ENCODE measurements around the gene NKAPL.

NKAPL gene

GRCh38 chr6:28251661-28252008 is 7.5 kb upstream of the NKAPL start:
- H3K4me3 ChIP-seq (ENCODE audit: low read depth, low read length): peak overlapping the region; percentile 85
- peak; percentile 60 for DNase-seq (ENCODE audit: low read depth)
- no peak for TF ChIP-seq MYC (IDR thresholded peaks at IDR 0.05; ENCODE audit: low read depth, low read length)
- no peak for TF ChIP-seq POLR2A (IDR thresholded peaks at IDR 0.05; ENCODE audit: extremely low read depth, insufficient read length)
- TF ChIP-seq MAX (IDR thresholded peaks at IDR 0.05; ENCODE audit: low read depth, low read length): no peak
- TF ChIP-seq, protein P1, sequence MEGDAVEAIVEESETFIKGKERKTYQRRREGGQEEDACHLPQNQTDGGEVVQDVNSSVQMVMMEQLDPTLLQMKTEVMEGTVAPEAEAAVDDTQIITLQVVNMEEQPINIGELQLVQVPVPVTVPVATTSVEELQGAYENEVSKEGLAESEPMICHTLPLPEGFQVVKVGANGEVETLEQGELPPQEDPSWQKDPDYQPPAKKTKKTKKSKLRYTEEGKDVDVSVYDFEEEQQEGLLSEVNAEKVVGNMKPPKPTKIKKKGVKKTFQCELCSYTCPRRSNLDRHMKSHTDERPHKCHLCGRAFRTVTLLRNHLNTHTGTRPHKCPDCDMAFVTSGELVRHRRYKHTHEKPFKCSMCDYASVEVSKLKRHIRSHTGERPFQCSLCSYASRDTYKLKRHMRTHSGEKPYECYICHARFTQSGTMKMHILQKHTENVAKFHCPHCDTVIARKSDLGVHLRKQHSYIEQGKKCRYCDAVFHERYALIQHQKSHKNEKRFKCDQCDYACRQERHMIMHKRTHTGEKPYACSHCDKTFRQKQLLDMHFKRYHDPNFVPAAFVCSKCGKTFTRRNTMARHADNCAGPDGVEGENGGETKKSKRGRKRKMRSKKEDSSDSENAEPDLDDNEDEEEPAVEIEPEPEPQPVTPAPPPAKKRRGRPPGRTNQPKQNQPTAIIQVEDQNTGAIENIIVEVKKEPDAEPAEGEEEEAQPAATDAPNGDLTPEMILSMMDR (IDR thresholded peaks at IDR 0.05; ENCODE audit: low read depth, low read length): no peak

DNA sequence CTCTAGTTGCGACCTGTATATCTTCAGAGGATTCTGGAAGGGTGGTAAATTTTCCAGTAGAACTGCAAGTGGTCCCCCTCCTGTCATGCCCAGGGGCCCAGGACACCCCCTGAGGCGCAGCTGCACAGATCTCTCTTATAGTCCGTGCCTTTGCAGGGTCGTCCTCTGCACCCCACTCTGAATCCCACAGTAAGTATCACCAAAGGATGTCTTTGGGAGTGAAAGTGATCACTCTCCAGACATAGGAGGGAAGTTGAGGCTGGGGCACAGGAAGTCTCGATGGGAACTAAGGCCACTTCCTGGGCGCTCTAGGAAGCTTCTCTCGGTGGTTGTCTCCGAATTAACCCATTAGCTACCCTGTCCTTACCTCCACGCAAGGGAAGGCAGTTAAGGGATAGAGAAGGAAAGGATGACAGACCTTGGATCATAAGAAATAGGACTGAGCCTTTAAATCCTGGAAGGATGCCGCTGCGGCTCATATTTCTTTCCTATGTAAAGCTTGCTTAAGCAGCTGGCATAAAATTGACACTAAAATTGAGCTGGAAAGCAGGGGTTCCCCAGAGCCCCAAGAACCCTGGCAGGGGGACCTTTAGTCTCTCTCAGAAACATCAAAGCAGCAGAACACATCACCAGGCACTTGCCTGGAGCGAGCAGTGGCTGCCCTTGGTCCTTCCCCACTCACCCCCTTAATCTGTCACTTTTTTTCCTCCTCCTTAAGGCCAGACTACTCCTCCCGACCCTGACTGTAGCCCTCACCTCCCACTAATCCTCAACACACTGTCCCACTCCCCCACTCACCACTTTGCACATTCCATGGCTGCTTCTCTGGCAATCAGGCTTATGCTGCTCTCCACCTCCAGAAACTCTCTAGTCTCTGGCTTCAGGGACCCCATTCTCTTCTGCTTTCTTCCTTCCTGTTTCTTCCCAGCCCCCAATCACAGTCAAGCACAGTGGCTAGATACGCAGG is 6.8 kb upstream of the NKAPL start, which contains the start of gene ZKSCAN4:
Gene ZKSCAN4, minus strand, starts transcription at position 261 of the 967 bp plus-strand sequence. CDS start 289 bp downstream, outside the sequence.
- TF ChIP-seq MYC (IDR thresholded peaks at IDR 0.05; ENCODE audit: low read depth, low read length) (peak; percentile 43), POLR2A (IDR thresholded peaks at IDR 0.05; ENCODE audit: extremely low read depth, insufficient read length) (peak; percentile 49), MAX (IDR thresholded peaks at IDR 0.05; ENCODE audit: low read depth, low read length) (no peak)
- TF ChIP-seq, protein P1 (IDR thresholded peaks at IDR 0.05; ENCODE audit: low read depth, low read length): no peak
- peak; percentile 93 for DNase-seq (ENCODE audit: low read depth)
- peak within 1 kb of the TSS; percentile 85 for H3K4me3 ChIP-seq (ENCODE audit: low read depth, low read length)

- no peak for TF ChIP-seq MYC (IDR thresholded peaks at IDR 0.05; ENCODE audit: low read depth, low read length)
- no peak for TF ChIP-seq MAX (IDR thresholded peaks at IDR 0.05; ENCODE audit: low read depth, low read length)
- TF ChIP-seq, protein P1 (IDR thresholded peaks at IDR 0.05; ENCODE audit: low read depth, low read length): no peak
- no peak for TF ChIP-seq POLR2A (IDR thresholded peaks at IDR 0.05; ENCODE audit: extremely low read depth, insufficient read length)
- DNase-seq (ENCODE audit: low read depth): peak; percentile 69
- H3K4me3 ChIP-seq (ENCODE audit: low read depth, low read length): no peak overlapping the region
Observed at GRCh38 chr6:28254121-28254519, 5.0 kb upstream of the NKAPL start.

DNA sequence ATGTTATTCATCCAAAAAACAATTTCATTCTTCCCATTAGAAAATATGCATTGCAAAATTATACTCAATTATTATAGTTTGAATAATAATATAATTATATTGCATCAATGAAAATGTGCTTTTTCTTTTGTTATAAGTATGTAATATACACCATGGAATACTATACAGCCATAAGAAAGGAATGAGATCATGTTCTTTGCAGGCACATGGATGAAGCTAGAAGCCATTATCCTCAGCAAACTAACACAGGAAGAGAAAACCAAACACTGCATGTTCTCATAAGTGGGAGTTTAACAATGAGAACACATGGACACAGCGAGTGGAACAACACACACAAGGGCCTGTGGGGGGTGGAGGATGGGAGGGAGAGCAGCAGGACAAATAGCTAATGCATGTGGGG is 2.1 kb upstream of the NKAPL start:
- DNase-seq (ENCODE audit: low read depth): no peak
- TF ChIP-seq MYC (IDR thresholded peaks at IDR 0.05; ENCODE audit: low read depth, low read length) (no peak), MAX (IDR thresholded peaks at IDR 0.05; ENCODE audit: low read depth, low read length) (no peak)
- H3K4me3 ChIP-seq (ENCODE audit: low read depth, low read length): no peak overlapping the region

DNA sequence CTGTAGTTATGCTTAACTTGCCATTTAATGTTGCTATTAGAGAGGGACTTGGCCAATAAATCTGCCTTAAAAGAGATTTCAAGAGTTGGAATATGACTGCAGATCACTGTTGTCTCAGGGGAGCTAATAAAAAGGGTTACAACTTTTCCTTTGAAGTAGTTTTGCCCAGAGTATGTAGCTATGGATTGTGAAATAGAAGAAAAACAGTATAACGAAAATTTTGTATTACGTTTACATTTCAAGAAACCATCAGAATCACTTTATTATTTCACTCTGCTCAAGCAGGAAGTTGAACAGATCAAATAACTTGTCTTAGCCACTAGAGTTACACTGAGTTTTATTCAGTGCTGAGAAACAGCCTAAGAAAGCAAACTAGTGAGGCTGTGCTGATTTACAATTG is 4.8 kb downstream of the NKAPL start:
- DNase-seq (ENCODE audit: low read depth): peak; percentile 25
- TF ChIP-seq, protein P1 (IDR thresholded peaks at IDR 0.05; ENCODE audit: low read depth, low read length): no peak
- no peak for TF ChIP-seq MYC (IDR thresholded peaks at IDR 0.05; ENCODE audit: low read depth, low read length)
- no peak for TF ChIP-seq POLR2A (IDR thresholded peaks at IDR 0.05; ENCODE audit: extremely low read depth, insufficient read length)
- no peak for TF ChIP-seq MAX (IDR thresholded peaks at IDR 0.05; ENCODE audit: low read depth, low read length)
- no peak overlapping the region for H3K4me3 ChIP-seq (ENCODE audit: low read depth, low read length)

DNA sequence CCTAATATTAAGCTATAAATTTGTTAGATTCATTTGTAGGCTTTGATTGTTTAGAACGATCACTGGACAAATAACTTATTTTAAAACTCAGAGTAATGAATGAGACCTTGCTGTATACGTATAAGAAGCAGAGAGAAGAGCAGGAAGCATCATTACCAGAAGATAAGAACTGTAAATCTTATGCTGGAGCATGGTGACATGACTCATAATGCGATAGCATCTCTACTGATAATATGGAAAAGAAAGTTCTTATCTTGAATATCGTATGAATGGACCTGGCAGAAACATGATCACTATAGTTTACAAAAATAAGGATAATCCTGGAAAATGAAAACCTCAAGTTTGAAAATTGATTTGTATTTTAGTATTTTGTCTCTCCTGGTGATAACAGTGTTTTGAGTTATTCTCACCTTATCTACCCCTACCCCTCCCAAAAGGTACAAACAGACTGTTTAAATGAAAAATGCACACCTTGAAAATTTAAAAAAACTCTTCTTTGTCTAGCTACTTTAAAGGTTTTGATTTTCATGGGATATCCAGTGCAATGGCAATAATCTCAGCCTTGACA is 5.8 kb downstream of the NKAPL start:
- DNase-seq (ENCODE audit: low read depth): no peak

More for the DNA sequence above, 5.8 kb downstream of the NKAPL start:
- TF ChIP-seq MYC (IDR thresholded peaks at IDR 0.05; ENCODE audit: low read depth, low read length) (no peak), MAX (IDR thresholded peaks at IDR 0.05; ENCODE audit: low read depth, low read length) (no peak), POLR2A (IDR thresholded peaks at IDR 0.05; ENCODE audit: extremely low read depth, insufficient read length) (no peak)
- TF ChIP-seq, protein P1 (IDR thresholded peaks at IDR 0.05; ENCODE audit: low read depth, low read length): no peak
- no peak overlapping the region for H3K4me3 ChIP-seq (ENCODE audit: low read depth, low read length)
